ENCODE results near the gene SPDYE1.
"Not testable (repeated sequence)": the region's sequence is repeated elsewhere in the genome, so short reads cannot be mapped to it uniquely, and the experiment has no call there.

- TF ChIP-seq FOXJ3 (CRISPR knock-in tag; IDR thresholded peaks at IDR 0.05; ENCODE audit: borderline replicate concordance); CTCF (IDR thresholded peaks at IDR 0.05); ZNF121 (CRISPR knock-in tag; IDR thresholded peaks at IDR 0.05); FOXP1 (CRISPR knock-in tag; IDR thresholded peaks at IDR 0.05; ENCODE audit: borderline replicate concordance); NFE2L1 (CRISPR knock-in tag; IDR thresholded peaks at IDR 0.05); TEAD4 (CRISPR knock-in tag; IDR thresholded peaks at IDR 0.05); E2F1 (CRISPR knock-in tag; IDR thresholded peaks at IDR 0.05); CREM (CRISPR knock-in tag; IDR thresholded peaks at IDR 0.05): not testable (repeated sequence)
Observed at GRCh38 chr7:43990011-43990585, 7.6 kb upstream of the SPDYE1 start.
